ENCODE measurements around the gene DGKG. TPM values are rescaled to one million over a fixed set of nuclear protein-coding genes. Genes with fewer than 3 reads are reported as not detected.

Gene DGKG
- total RNA-seq, 4 donors from 2014 or later, result 0.79 to 4.0 (median 1.6) TPM

- no peak for DNase-seq (ENCODE audit: low spot score in 2 of 2)
- no peak overlapping the region for H3K27ac ChIP-seq
- TF ChIP-seq POLR2A (IDR thresholded peaks at IDR 0.05), result no peak
- TF ChIP-seq EP300 (IDR thresholded peaks at IDR 0.05), result no peak
- no peak for TF ChIP-seq POLR2AphosphoS5 (IDR thresholded peaks at IDR 0.05)
- no peak for TF ChIP-seq CTCF (IDR thresholded peaks at IDR 0.05)
- no peaks in the 10 kb centered on the region for H3K4me1 ChIP-seq
- no peaks in the 10 kb centered on the region for H3K9me3 ChIP-seq
- H3K36me3 ChIP-seq, result no peaks in the 10 kb centered on the region
- no peak overlapping the region for H3K4me3 ChIP-seq
- no peaks in the 10 kb centered on the region for H3K27me3 ChIP-seq
- 78% methylated on average over 6 of the region's 6 CpGs for WGBS
Observed at GRCh38 chr3:186382217-186382885, 20.3 kb upstream of the DGKG start.

- WGBS, result 69% methylated on average over 10 of the region's 10 CpGs
- no peak for TF ChIP-seq POLR2AphosphoS5 (IDR thresholded peaks at IDR 0.05)
- TF ChIP-seq CTCF (IDR thresholded peaks at IDR 0.05), result no peak
- TF ChIP-seq EP300 (IDR thresholded peaks at IDR 0.05), result no peak
- TF ChIP-seq POLR2A (IDR thresholded peaks at IDR 0.05), result no peak
- H3K36me3 ChIP-seq, result no peaks in the 10 kb centered on the region
- no peak overlapping the region for H3K27ac ChIP-seq
- H3K9me3 ChIP-seq, result no peaks in the 10 kb centered on the region
- no peak for DNase-seq (ENCODE audit: low spot score in 2 of 2)
- no peaks in the 10 kb centered on the region for H3K4me1 ChIP-seq
- H3K27me3 ChIP-seq, result no peaks in the 10 kb centered on the region
- no peak overlapping the region for H3K4me3 ChIP-seq
Observed at GRCh38 chr3:186381424-186382216, 19.6 kb upstream of the DGKG start.

- H3K27ac ChIP-seq, result no peak overlapping the region
Observed at GRCh38 chr3:186380622-186381380, 18.8 kb upstream of the DGKG start.

GRCh38 chr3:186375443-186375842 lies 13.4 kb upstream of the DGKG start:
- WGBS, result 53% methylated on average over 2 of the region's 2 CpGs
- Histone ChIP-seq H3K4me3 (no peak overlapping the region), H3K27ac (no peak overlapping the region), H3K27me3 (peaks cover 23% of the 10 kb centered on the region), H3K36me3 (no peaks in the 10 kb centered on the region), H3K9me3 (no peaks in the 10 kb centered on the region), H3K4me1 (no peaks in the 10 kb centered on the region)
- no peak for TF ChIP-seq EP300 (IDR thresholded peaks at IDR 0.05)
- DNase-seq (ENCODE audit: low spot score in 2 of 2), result no peak

More at GRCh38 chr3:186380622-186381380, 18.8 kb upstream of the DGKG start:
- Histone ChIP-seq H3K9me3 (no peaks in the 10 kb centered on the region), H3K4me3 (no peak overlapping the region), H3K36me3 (no peaks in the 10 kb centered on the region), H3K4me1 (no peaks in the 10 kb centered on the region), H3K27me3 (peaks cover 4% of the 10 kb centered on the region)
- no peak for DNase-seq (ENCODE audit: low spot score in 2 of 2)
- WGBS, result 86% methylated on average over 8 of the region's 8 CpGs
- TF ChIP-seq EP300 (IDR thresholded peaks at IDR 0.05) (no peak), CTCF (IDR thresholded peaks at IDR 0.05) (no peak), POLR2A (IDR thresholded peaks at IDR 0.05) (no peak), POLR2AphosphoS5 (IDR thresholded peaks at IDR 0.05) (no peak)

- 50% methylated on average over 4 of the region's 4 CpGs for WGBS
- Histone ChIP-seq H3K36me3 (no peaks in the 10 kb centered on the region), H3K27me3 (peaks cover 24% of the 10 kb centered on the region), H3K27ac (no peak overlapping the region), H3K4me3 (no peak overlapping the region), H3K4me1 (no peaks in the 10 kb centered on the region), H3K9me3 (no peaks in the 10 kb centered on the region)
- TF ChIP-seq EP300 (IDR thresholded peaks at IDR 0.05) (no peak), CTCF (IDR thresholded peaks at IDR 0.05) (no peak)
- DNase-seq (ENCODE audit: low spot score in 2 of 2), result no peak
Observed at GRCh38 chr3:186374376-186374775, 12.3 kb upstream of the DGKG start.

Measured in suprapubic skin (tissue), 4 donors.